SJSA1 (cell line): ENCODE data around the gene ZFHX3. TPM values are rescaled to one million over a fixed set of nuclear protein-coding genes. Genes with fewer than 3 reads are reported as not detected.

Experiments
- DNase-seq, 2 experiments: peaks; one replicate each; pipeline ENCODE4 v3.0.0-alpha.2; 2015 to 2020; ENCODE audit warnings: low spot score in 2 of 2, low read depth in 1 of 2
- H3K27ac ChIP-seq: fragments of 250-450 bp; sonication (Bioruptor Pico); 2 replicates; pipeline ENCODE4 v1.5.1; 2020; ENCODE audit warnings: mild to moderate bottlenecking, moderate library complexity
- H3K27me3 ChIP-seq: fragments of 250-450 bp; sonication (Bioruptor Pico); replicated peaks from 2 replicates; pipeline ENCODE4 v1.5.1; 2020; ENCODE audit warnings: mild to moderate bottlenecking, moderate library complexity
- H3K36me3 ChIP-seq: fragments of 250-450 bp; sonication (Bioruptor Pico); 2 replicates; pipeline ENCODE4 v1.5.1; 2020; ENCODE audit warnings: mild to moderate bottlenecking
- H3K4me1 ChIP-seq: fragments of 250-450 bp; sonication (Bioruptor Pico); replicated peaks from 2 replicates; pipeline ENCODE4 v1.6.1; 2021; ENCODE audit warnings: mild to moderate bottlenecking
- H3K4me3 ChIP-seq: fragments of 250-450 bp; sonication (Bioruptor Pico); 2 replicates; pipeline ENCODE4 v1.5.1; 2020; ENCODE audit warnings: mild to moderate bottlenecking
- H3K9me3 ChIP-seq: fragments of 250-450 bp; sonication (Bioruptor Pico); replicated peaks from 2 replicates; pipeline ENCODE4 v1.5.1; 2020; ENCODE audit warnings: mild to moderate bottlenecking
- total RNA-seq: library from RNA; depleted of rRNA; stranded (reverse); fragments of >200 nt; shearing (Covaris generic); gene quantifications from 2 replicates; pipeline ENCODE4 v1.2.3, GENCODE V29; 2014

ZFHX3 gene
- total RNA-seq, 1 experiment from 2014 or later, result 2.3 TPM

- no peak overlapping the region for H3K4me3 ChIP-seq
- H3K9me3 ChIP-seq, result no peaks in the 10 kb centered on the region
- H3K36me3 ChIP-seq, result peaks cover 4% of the 10 kb centered on the region; the same call in 1 of the 2 replicates
- H3K27ac ChIP-seq, result no peak overlapping the region
- peaks cover 8% of the 10 kb centered on the region for H3K4me1 ChIP-seq
- no peaks in the 10 kb centered on the region for H3K27me3 ChIP-seq
- DNase-seq, result no peak
These were observed 214.0 kb downstream of the ZFHX3 start for GRCh38 chr16:72833969-72834368.

- H3K27ac ChIP-seq, result no peak overlapping the region
- H3K4me3 ChIP-seq, result no peak overlapping the region
- no peaks in the 10 kb centered on the region for H3K27me3 ChIP-seq
- H3K36me3 ChIP-seq, result peaks cover 4% of the 10 kb centered on the region; the same call in 1 of the 2 replicates
- H3K9me3 ChIP-seq, result no peaks in the 10 kb centered on the region
- peaks cover 5% of the 10 kb centered on the region for H3K4me1 ChIP-seq
- no peak for DNase-seq
These were observed 214.4 kb downstream of the ZFHX3 start for GRCh38 chr16:72833482-72833881.

GRCh38 chr16:72832621-72833248, 215.2 kb downstream of the ZFHX3 start:
- peak; percentile 73 to 75 for DNase-seq
- Histone ChIP-seq H3K27me3 (no peaks in the 10 kb centered on the region), H3K4me3 (no peak overlapping the region), H3K27ac (no peak overlapping the region), H3K36me3 (peaks cover 4% of the 10 kb centered on the region; the same call in 1 of the 2 replicates), H3K9me3 (no peaks in the 10 kb centered on the region), H3K4me1 (no peaks in the 10 kb centered on the region; the same call in 1 of the 2 replicates)

GRCh38 chr16:72829846-72830775, 217.8 kb downstream of the ZFHX3 start:
- H3K36me3 ChIP-seq, result peaks cover 4% of the 10 kb centered on the region; the same call in 1 of the 2 replicates
- no peak overlapping the region for H3K27ac ChIP-seq
- H3K4me1 ChIP-seq, result no peaks in the 10 kb centered on the region
- no peaks in the 10 kb centered on the region for H3K27me3 ChIP-seq
- no peak for DNase-seq
- no peak overlapping the region for H3K4me3 ChIP-seq
- H3K9me3 ChIP-seq, result no peaks in the 10 kb centered on the region

- DNase-seq, result no peak
- Histone ChIP-seq H3K36me3 (peaks cover 4% of the 10 kb centered on the region; the same call in 1 of the 2 replicates), H3K4me3 (no peak overlapping the region), H3K4me1 (no peaks in the 10 kb centered on the region), H3K27me3 (no peaks in the 10 kb centered on the region), H3K9me3 (no peaks in the 10 kb centered on the region), H3K27ac (no peak overlapping the region)
These were observed 220.1 kb downstream of the ZFHX3 start for GRCh38 chr16:72827866-72828265.

GRCh38 chr16:72825912-72826621, 221.9 kb downstream of the ZFHX3 start:
- Histone ChIP-seq H3K4me1 (no peaks in the 10 kb centered on the region), H3K9me3 (no peaks in the 10 kb centered on the region), H3K27me3 (no peaks in the 10 kb centered on the region), H3K4me3 (no peak overlapping the region), H3K36me3 (peaks cover 4% of the 10 kb centered on the region; the same call in 1 of the 2 replicates), H3K27ac (no peak overlapping the region)
- no peak for DNase-seq

GRCh38 chr16:72824761-72825160, 223.2 kb downstream of the ZFHX3 start:
- H3K4me1 ChIP-seq, result no peaks in the 10 kb centered on the region
- H3K27me3 ChIP-seq, result no peaks in the 10 kb centered on the region
- no peak for DNase-seq
- no peak overlapping the region for H3K4me3 ChIP-seq
- H3K36me3 ChIP-seq, result peaks cover 4% of the 10 kb centered on the region; the same call in 1 of the 2 replicates
- H3K9me3 ChIP-seq, result no peaks in the 10 kb centered on the region
- no peak overlapping the region for H3K27ac ChIP-seq

GRCh38 chr16:72824027-72824426, 223.9 kb downstream of the ZFHX3 start:
- no peaks in the 10 kb centered on the region for H3K4me1 ChIP-seq
- no peaks in the 10 kb centered on the region for H3K36me3 ChIP-seq
- H3K9me3 ChIP-seq, result no peaks in the 10 kb centered on the region
- DNase-seq, result no peak
- H3K27ac ChIP-seq, result no peak overlapping the region
- no peak overlapping the region for H3K4me3 ChIP-seq
- H3K27me3 ChIP-seq, result no peaks in the 10 kb centered on the region

GRCh38 chr16:72821185-72821950, 226.6 kb downstream of the ZFHX3 start:
- H3K27ac ChIP-seq, result no peak overlapping the region

GRCh38 chr16:72819345-72819744, 228.6 kb downstream of the ZFHX3 start:
- H3K4me1 ChIP-seq, result peaks cover 10% of the 10 kb centered on the region; the same call in 1 of the 2 replicates
- no peaks in the 10 kb centered on the region for H3K9me3 ChIP-seq
- no peak overlapping the region for H3K4me3 ChIP-seq
- H3K27me3 ChIP-seq, result no peaks in the 10 kb centered on the region
- no peak for DNase-seq
- no peaks in the 10 kb centered on the region for H3K36me3 ChIP-seq
- no peak overlapping the region for H3K27ac ChIP-seq

More at GRCh38 chr16:72821185-72821950, 226.6 kb downstream of the ZFHX3 start:
- DNase-seq, result no peak
- H3K36me3 ChIP-seq, result no peaks in the 10 kb centered on the region
- H3K9me3 ChIP-seq, result no peaks in the 10 kb centered on the region
- no peaks in the 10 kb centered on the region for H3K27me3 ChIP-seq
- H3K4me1 ChIP-seq, result no peaks in the 10 kb centered on the region
- H3K4me3 ChIP-seq, result no peak overlapping the region

- Histone ChIP-seq H3K4me1 (peaks cover 10% of the 10 kb centered on the region; the same call in 1 of the 2 replicates), H3K4me3 (no peak overlapping the region), H3K27me3 (no peaks in the 10 kb centered on the region), H3K27ac (no peak overlapping the region), H3K36me3 (no peaks in the 10 kb centered on the region), H3K9me3 (no peaks in the 10 kb centered on the region)
- no peak for DNase-seq
These were observed 229.6 kb downstream of the ZFHX3 start for GRCh38 chr16:72818236-72818845.

- DNase-seq, result peak in 1 of 2 experiments; percentile 58
- Histone ChIP-seq H3K27ac (no peak overlapping the region), H3K4me3 (no peak overlapping the region), H3K36me3 (peaks cover 4% of the 10 kb centered on the region; the same call in 1 of the 2 replicates), H3K27me3 (no peaks in the 10 kb centered on the region), H3K9me3 (no peaks in the 10 kb centered on the region), H3K4me1 (peaks cover 10% of the 10 kb centered on the region; the same call in 1 of the 2 replicates)
These were observed 232.3 kb downstream of the ZFHX3 start for GRCh38 chr16:72815348-72816318.
